Pons (tissue), 1 donor: Measurements from ENCODE around the gene FAR1.

Source experiments
- DNase-seq: peaks from one replicate; pipeline ENCODE4 v3.0.0-alpha.2; 2016; ENCODE audit warnings: low spot score

FAR1 gene

DNA sequence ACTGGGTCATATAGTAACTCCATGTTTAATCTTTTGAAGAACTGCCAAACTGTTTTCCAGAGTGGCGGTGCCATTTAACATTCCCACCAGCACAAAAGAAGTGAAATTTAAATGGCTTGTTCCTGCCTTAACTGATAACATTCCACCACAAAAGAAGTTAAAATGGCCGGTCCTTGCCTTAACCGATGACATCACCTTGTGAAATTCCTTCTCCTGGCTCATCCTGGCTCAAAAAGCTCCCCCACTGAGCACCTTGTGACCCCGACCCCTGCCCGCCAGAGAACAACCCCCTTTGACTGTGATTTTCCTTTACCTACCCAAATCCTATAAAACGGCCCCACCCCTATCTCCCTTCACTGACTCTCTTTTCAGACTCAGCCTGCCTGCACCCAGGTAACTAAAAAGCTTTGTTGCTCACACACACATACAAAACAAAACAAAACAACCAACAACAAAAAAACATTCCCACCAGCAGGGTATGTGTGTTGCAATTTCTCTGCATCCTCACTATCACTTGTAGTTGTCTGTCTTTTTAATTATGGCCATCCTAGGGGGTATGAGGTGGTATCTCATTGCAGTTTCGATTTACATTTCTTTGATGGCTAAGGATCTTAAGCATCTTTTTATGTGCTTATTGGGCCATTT is 109.0 kb downstream of the FAR1 start:
- DNase-seq: no peak

DNA sequence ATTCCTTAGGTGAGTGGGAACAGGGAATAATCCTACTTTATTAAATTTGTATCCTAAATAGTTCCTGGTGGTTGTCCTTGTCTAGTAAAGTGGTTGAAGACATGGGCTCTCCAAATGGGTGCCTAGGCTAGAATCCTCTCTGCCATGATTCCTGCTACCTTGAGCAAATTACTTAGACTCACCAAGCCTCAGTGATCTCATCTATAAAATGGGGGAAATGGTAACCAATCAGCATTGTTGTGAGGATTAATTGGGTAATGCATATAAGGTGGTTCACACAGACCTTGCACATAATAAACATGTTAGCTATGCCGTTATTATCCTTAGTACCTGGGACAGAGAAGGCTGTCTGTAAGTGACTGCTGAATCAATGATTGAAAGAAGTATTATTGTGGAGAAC is 109.9 kb downstream of the FAR1 start:
- no peak for DNase-seq

DNA sequence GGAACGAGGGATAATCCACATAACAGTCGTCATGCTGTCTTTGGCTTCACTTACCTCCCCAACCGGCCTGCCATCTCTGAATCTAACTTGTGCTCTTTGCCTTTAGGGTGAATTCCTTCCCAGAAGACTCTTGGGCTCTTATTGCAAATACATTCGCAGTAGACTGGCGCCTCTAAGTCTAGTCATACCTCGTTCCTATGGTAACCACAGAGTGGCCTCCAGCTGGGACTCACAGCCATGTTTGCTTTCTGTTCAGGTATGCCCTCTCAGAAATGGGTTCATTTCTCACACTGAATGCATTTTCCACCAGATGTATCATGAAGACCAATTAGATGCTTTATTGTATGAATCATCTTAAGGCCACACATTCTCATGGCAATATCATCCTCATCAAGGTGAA is 112.7 kb downstream of the FAR1 start:
- DNase-seq: no peak
